ENCODE data around the gene PIK3IP1.
"Not testable (repeated sequence)": the region's sequence is repeated elsewhere in the genome, so short reads cannot be mapped to it uniquely, and the experiment has no call there.

PIK3IP1 gene

GRCh38 chr22:31292236-31292989 is at the start of gene PIK3IP1:
Gene PIK3IP1 (minus strand): TSS chr22:31292488. CDS start chr22:31292344, 144 bp downstream.
- peak; percentile 76 for DNase-seq

- DNase-seq, result no peak
These were observed 49.2 kb upstream of the PIK3IP1 start for GRCh38 chr22:31341386-31342088.

- no peak for DNase-seq
These were observed 48.5 kb upstream of the PIK3IP1 start for GRCh38 chr22:31340765-31341247.

- no peak for DNase-seq
These were observed 48.1 kb upstream of the PIK3IP1 start for GRCh38 chr22:31340360-31340759.

- no peak for DNase-seq
These were observed 47.0 kb upstream of the PIK3IP1 start for GRCh38 chr22:31339148-31339832.

GRCh38 chr22:31337178-31337577 is 44.9 kb upstream of the PIK3IP1 start:
- DNase-seq, result no peak

- no peak for DNase-seq
These were observed 42.0 kb upstream of the PIK3IP1 start for GRCh38 chr22:31334329-31334728.

- no peak for DNase-seq
These were observed 41.4 kb upstream of the PIK3IP1 start for GRCh38 chr22:31333641-31334040.

GRCh38 chr22:31332886-31333285 is 40.6 kb upstream of the PIK3IP1 start:
- no peak for DNase-seq

GRCh38 chr22:31332010-31332409 is 39.7 kb upstream of the PIK3IP1 start:
- DNase-seq, result no peak

GRCh38 chr22:31329453-31330215 is 37.3 kb upstream of the PIK3IP1 start:
- no peak for DNase-seq

GRCh38 chr22:31329029-31329428 is 36.7 kb upstream of the PIK3IP1 start:
- no peak for DNase-seq

GRCh38 chr22:31328544-31328960 is 36.3 kb upstream of the PIK3IP1 start:
- no peak for DNase-seq

- no peak for DNase-seq
These were observed 35.7 kb upstream of the PIK3IP1 start for GRCh38 chr22:31327806-31328543.

- no peak for DNase-seq
These were observed 34.6 kb upstream of the PIK3IP1 start for GRCh38 chr22:31326877-31327276.

GRCh38 chr22:31323578-31324550 is 31.6 kb upstream of the PIK3IP1 start:
- DNase-seq, result no peak

GRCh38 chr22:31321421-31321820 is 29.1 kb upstream of the PIK3IP1 start:
- no peak for DNase-seq

- not testable (repeated sequence) for DNase-seq
These were observed 21.9 kb upstream of the PIK3IP1 start for GRCh38 chr22:31314220-31314619.

GRCh38 chr22:31313366-31314147 is 21.3 kb upstream of the PIK3IP1 start:
- peak; percentile 67 for DNase-seq

- no peak for DNase-seq
These were observed 15.9 kb upstream of the PIK3IP1 start for GRCh38 chr22:31308181-31308580.

Data from NCI-H1092 (cell line).